HG02852 (cell line): ENCODE data around the gene MAPK12.

Experiments
- ATAC-seq: cut with Tn5 transposase; IDR thresholded peaks from one replicate; pipeline ENCODE4 v1.9.1; 2021; ENCODE audit warnings: mild to moderate bottlenecking, moderate library complexity; ENCODE audit not compliant: unreplicated experiment

The MAPK12 gene

DNA sequence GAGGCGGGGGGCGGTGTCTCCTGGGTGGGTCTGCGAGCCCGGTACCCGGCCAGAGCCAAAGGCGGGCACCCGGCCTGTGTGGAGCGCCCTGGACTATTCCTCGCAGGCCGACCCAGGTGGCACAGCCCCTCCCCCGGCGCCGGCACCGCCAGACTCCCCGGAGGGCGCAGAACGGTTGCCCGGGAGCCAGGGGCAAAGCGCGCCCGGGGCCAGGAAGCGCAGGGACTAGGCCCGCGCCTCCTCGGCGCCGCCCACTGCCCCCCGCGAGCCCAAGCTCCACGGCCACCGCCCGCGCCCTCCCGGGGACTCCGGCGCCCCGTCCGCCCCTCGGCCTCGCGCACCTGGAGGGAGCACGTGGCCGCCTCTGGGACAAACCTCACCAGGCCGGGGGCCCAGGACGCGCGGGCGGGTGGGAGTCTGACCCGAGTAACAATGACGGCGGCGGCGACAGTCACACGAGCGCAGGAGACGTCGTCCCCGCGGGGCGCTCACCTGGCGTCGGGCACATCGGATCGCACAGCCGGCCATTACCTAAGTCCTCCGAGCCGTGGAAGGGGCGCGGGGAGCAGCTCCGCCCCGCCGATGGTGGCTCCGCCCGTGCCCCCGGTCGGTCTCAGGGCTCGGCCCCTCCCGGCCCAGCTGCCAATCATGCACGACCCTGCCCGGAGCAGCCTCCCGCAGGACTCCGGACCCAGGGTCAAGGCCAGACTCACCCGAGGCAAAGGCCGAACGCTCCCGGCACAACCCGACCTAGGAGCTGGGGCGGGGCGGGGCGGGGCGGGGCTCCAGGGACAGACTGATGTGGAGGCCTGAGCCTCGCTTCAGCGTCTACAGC lies 38.5 kb upstream of the MAPK12 start:
- no peak for ATAC-seq

DNA sequence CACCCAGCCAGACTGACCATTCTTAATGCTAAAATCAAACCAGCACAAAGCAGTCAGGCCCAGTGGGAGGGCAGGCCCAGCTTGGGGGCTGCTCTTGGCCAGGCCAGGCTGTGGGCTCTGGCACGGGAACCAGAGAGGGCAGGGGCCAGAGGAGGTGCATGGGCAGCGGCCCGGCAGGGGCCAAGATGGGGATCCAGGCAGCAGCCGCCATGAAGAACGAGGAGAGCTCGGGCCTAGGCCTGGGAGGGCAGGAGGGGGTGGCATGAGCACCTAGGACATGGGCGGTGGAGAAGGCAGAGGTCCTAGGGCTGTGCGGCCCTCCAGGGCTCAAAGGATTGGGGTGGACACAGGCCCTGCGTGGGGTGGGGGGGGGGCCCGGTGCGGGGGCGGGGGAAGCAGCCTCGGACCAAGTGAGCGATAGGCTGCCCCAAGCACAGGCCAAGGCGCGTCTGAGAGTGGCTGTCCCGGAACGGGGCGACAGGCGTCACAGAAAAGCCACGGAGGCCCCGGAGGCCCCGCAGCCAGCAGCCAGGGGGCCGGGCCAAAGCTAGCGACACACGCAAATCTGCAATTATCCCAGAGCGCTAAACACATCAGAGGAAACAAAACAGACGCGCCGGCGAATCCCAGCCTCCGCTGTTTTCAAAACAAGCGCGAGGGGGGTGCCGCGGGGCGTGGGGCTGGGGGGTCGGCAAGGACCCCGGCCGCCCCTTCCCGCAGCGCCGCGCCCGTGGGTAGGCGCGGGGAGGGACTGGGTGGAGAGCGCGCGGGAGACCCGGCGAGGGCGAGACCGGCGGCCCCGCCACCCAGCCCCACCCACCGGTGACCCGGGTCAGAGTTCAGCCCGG lies 37.7 kb upstream of the MAPK12 start:
- no peak for ATAC-seq

DNA sequence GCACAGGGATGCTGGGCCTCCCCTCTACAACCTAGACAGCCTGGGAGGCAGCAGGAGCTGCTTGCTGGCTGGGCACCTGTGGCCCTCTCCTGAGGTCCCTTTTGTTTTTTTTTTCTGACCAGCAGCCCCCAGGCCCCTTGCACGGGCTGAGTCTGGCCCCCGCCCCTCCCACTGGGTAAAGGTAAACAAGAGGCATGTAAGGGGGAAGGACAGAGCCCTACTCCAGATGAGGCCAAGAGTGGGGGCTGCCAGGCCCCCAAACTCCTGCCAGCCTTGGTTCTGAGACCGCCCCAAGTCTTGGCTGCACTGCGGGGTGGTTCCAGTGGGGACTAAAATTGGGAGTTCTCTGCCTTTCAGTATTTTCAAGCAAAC lies 36.8 kb upstream of the MAPK12 start:
- ATAC-seq = no peak

DNA sequence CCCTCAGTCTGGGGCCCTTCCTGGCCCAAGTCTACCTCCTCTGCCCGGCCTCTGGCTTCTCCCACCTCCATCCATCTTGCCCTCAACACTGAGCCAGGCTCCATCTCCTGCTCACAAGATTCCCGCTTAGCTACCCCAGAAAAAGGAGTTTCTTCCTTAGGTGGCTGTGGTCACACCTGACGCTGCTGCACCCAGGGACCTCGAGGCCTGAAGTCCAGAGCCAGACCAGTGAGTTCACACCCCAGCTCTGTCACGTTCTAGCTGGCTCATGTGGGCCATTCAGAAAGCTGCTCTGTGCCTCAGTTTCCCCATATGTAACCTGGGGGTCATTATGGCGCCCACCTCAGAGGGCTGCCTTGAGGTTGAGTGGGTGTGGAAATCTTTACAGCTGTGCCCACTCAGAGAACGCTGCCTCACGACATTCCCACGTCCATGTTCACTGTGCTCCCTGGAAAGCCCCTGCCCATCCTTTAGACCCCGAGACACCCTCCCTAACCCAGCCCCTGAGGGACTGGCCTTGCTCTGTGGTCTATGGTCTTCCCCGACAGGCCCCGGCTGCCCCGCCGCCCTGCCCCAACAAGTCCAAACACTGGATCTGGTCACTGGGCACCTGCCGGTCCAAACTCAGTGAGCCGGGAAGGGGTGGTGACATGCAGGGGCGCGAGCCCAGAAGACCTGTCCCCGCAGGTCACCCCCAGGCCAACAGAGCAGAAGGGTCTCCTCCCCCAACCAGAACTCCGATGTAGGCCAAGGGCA lies 36.2 kb upstream of the MAPK12 start:
- ATAC-seq = no peak

DNA sequence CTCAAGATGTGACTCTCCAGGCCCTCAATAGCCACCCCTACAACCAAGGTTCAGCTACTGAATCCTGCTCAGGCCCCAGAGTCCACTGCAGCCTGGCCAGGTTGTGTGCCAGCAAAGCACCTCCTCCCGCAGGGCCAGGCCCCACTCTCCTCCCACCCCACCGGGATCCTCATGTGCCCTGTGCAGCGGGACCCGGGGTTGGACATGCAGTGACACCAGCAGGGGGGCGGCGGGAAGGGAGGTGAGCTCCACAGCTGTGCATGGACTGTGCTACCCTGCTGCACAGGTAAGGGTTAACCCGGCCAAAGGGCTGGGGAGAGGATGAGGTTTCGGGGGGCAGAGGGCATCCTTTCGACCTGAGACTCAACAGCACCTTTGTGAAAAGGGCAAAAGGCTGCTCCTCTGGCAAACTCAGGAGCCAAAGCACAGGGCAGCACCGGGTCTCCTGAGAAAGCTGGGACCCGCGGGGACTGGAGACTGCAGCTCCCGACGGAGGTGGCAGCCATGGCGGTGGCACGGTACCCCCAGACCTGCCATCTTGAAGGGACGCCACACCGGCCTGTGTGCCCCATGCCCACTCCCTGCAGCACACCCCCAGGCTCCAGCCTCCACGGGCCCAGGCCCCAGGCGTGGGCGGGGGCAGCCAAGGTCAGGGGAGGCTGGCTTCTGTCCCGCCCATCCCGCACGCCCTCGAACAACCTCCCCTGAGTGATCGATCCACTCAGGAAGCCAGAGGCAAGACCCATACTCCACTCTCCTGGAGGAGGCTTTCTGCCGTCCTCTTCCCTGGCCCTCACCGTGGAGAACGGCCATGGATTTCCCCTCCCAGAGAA lies 35.4 kb upstream of the MAPK12 start:
- no peak for ATAC-seq

DNA sequence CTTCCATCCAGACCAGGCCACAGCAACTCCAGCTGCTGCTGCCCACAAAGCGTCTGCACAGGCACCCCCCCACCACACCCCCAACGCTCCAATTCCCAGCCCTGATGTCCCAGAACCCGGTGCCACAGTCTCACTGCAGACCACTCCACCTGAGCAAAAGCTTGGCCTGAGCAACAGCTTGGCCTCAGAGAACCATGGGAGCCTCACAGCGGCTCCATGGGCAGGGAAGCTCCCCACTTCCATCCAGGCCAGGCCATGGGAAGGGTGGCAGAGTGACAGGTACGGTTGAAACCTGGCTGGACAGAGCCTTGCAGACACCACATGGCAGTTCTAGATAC lies 32.8 kb upstream of the MAPK12 start:
- no peak for ATAC-seq

DNA sequence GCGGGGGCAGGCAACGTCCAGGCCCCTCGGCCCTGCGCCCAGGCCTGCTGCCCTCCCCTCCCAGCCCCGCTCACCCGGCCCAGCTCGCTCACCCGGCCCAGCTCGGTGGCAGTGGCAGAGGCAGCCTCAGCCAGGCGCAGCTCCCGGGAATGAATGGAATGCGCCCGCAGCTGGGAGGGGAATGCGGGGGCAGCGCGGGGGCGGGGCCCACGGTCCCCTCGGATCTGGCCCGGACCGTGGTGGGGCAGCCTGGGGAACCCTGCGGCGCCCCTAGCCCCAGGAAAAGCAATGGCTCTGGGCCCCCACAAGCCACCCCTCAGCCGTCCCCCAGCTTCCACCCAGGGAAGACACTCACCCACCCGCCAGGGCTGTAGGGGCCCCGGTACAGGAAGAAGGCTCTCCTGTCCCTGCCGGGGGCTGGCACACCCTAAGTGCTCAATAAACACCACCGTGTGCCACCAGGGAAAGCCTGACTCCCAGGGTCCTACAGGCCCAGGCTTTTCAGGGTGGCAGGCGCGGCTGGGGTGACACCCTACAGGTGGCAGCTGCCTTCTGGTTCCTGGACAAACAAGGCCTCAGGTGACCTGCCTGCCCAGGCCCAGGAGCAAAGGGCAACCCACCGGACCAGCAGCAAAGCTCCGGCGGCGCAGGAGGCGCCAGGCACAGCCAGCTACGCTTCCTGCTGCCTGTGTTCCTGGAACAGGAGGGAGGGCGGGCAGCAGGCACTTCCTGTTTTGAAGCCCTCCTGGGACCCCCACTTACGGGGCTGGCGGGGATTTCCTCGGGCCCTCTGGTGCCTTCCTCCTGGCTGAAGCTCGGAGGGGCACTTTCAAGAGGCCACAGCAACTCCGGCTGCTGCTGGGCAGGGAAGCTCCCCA lies 32.2 kb upstream of the MAPK12 start:
- no peak for ATAC-seq

DNA sequence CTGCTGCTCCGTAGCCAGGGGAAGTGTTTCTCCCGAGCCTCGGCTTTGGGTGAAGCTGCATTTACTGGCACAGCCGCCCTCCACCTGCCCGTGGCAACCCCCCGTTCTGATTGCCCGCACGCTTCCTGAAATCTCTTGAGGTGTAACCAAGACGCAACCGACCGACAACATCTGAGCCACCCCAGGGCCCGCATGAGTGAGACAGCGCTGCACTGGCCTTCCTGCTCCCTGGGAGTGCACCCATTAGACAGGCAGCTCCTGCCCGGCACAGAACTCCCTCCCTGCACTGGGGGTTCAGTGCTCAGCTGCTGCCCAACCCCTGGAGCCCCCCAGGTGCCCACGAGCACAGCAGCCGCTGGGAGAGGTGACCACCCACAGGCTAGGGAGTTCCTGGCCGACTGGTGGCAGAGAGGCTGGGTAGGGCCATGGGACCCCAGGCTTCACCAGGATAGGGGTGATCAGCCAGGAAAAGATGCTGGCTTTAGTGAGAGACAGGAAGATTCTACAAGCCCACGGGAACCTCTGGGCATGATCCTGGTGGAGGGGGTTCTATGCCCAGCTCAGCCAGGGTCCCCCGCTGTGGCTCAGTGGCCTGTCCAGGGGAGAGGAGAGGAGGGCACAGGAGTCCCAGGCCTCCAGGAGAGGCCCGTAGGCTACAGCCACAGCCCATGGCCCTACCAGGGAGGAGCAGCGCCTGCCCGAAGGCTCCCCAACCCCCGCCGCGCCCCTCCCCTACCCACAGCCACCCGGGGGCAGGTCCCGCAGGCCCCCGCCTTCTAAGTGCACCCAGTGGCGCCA lies 31.4 kb upstream of the MAPK12 start:
- no peak for ATAC-seq

DNA sequence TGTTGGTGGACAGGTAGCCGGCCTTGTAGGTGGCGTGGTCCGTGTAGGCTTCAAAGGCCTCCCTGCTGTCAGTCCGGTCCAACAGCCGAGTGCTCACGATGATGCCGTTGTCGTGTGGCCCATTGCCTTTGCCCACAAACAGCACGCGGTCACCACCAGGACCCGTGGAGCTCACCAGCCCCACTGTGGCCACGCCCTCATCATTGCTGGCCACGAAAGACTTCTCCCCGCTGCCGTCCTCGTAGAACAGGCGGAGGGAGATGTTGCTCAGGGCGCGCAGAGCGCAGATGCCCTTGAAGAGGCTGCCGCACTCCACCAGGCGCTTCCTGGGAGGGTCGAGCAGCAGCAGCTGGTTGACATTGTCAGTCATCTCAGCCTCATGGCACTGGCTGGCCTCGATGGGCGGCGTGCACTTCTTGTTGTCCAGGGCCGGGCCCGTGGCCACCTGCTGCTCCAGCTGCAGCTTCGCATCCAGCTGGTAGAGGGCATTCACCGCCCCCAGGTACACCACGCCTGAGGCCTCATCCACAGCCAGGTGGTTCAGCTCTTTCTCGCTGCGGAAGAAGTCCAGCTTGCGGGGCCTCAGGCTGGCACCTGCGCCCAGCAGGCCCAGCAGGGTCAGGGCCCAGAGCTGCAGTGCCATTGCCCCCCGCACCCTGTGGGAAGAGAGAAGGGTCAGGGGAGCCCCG lies 28.6 kb upstream of the MAPK12 start:
- ATAC-seq = no peak

DNA sequence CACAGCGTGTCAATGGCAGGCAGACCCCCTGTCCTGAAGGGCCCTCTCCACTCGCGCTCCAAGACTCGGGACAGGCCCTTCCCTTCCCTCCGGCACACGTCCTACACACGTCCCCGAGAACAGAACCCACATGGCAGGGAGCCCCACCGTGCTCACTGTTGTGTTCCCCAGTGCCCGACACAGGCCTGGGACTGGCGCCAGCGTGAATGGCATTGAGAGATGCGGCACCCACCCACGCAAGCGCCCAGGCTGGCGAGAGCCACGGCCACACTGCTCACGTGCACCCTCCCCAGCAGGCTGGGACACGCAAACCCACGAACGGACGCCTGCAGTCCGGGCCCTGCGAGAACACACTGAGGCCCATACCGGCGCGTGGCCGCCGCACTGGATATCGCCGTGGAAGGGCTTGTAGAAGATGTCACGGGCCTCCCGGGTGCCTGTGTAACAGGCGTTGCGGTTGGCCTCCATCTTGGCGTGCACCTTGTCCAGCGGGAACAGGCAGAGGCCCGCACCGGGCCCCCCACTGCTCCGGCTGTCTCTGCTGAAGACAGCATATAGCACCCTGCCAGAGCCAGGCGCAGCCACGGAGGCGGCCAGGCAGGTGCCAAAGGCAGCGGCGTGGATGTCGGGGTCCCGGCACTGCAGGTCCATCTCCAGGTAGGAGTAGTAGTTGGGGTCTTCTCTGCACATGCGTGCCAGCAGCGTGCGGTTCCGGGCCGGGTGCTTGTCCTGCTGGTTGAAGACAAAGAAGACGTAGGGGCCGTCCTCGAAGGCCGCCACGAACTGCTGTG lies 27.9 kb upstream of the MAPK12 start:
- ATAC-seq = no peak

DNA sequence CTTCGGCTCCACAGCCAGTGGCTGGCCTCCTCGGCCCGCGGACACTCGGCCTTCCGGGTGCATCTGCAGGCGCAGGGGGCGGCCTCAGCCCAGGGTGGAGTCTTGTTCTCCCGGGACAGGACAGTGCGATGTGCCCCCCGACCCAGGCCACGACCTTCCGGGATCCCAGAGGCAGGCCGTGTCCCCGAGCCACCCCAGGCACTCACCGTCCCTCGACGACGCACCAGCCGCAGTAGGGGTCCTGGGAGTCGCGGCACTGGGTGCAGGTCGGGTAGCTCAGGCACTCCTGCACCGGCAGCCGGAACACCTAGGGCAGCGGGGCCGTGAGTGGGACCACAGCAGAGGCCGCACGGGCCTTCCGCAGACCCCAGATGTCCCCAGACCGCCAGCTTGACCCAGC lies 26.2 kb upstream of the MAPK12 start:
- no peak for ATAC-seq

DNA sequence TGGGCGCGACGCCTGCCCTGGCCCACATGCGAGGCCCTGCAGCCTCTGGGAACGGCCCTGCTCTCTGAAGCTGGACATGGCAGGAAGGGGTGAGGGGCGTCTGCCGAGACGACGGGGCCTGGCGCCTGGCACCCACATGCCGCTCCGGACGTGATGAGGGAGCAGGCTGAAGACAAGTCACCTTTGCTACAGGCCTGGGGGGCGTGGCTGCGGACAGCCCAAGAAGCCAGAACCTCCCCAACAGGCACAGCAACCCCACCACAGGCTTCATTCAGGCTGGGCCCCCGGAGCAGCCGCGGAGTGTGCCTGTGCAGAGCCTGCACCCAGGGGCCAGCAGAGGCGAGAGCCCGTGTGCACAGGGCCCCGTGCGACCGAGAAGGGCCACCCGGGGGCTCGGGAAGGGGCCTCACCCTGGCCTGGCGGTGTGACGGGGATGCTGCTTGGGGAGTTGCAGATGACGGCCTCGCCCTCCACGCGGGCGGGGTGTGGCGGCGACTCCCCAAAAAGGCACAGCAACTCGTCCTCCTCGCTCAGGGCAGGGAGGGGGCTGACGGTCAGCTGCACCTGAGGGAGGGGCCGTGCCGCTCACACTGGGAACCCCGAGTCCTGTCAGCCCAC lies 25.3 kb upstream of the MAPK12 start:
- no peak for ATAC-seq

DNA sequence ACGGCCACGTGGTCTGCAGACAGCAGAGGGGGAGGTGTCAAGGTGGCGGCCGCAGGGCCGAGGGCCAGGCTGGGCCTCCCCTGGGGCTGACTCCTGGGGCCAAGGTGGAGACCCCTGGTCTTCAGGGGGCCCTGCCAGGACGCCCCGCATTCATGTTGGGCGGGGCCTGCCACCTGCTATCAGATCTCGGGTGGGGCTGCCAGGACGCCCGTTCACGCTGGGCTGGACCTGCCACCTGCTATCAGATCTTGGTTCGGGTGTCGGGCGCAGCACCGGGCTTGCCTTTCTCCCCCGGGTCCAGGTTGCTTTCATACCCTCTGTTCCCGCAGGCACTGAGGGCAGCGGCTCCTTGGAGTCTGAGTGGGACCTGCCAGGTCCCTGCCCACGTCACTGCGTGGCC lies 24.8 kb upstream of the MAPK12 start:
- ATAC-seq = no peak

DNA sequence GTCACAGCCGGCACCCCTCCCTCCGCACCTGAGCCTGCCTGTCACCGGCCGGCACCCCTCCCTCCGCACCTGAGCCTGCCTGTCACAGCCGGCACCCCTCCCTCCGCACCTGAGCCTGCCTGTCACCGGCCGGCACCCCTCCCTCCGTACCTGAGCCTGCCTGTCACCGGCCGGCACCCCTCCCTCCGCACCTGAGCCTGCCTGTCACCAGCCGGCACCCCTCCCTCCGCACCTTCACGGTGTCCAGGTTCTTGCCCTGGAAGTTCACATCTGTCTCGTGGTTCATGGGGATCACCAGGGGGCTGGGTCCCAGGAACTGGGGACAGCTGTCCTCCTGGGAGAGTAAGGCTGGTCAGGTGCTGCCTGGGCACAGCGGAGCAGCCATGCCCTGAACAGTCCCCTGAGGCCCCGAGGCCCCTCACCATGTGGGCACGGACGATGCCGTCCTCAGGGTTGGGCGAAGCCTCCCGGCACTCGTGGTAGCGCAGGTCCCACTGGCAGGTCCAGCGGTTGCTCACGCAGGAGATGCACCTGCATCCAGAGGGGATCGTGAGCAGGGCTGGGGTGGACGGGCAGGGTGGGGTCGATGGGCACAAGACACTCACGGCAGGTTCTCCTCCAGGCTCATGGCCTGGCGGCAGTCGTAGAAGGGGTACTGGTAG lies 24.2 kb upstream of the MAPK12 start:
- ATAC-seq = no peak

DNA sequence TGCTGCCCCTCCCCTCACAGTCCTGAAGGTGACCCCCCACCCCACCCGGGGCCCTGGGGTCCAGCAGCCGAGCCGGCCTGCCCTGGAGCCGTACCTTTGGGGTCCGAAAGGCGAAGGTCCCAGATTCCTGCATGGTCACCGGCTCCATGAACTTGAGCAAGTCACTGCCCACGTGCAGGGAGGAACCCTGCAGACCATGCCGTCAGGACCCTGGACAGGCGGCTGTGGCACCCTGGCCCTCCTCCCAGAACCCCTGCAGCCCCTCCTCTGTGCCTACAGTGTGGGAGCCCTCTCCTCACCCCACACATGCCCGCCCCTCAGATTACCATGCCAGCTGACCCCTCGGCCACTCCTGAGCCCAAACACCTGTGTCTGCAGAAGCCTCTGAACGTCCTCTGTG lies 23.0 kb upstream of the MAPK12 start:
- no peak for ATAC-seq

DNA sequence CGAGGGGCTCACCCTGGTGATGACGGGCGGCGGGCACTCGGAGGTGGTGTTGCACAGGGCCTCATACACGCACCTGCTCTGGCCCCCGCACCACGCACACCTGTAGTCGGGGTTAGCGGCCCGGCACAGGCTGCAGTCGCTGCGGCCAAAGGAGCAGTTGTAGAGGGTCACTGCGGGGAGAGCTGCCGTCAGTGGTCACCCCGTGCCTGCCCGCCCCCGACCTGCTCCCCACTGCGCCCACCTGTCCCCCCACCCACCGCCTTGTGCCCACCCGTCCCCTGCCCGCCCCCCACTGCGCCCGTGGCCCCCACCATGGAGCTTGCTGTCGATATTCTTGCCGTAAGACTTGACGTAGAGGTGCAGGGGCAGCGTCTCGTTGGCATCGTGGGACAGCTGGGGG lies 22.3 kb upstream of the MAPK12 start:
- no peak for ATAC-seq
